Endothelial cell of umbilical vein (primary cell): Measurements from ENCODE around the gene CSNK2A3. TPM values are rescaled to one million over a fixed set of nuclear protein-coding genes. Genes with fewer than 3 reads are reported as not detected.

Experiments used
- BruUV-seq: library from RNA; stranded (reverse); fragments of 400-500 nt; replicated peaks from 2 replicates; lab custom pipeline; 2021; lab: Mats Ljungman, UMichigan
- CTCF ChIA-PET: fragments of 300-600, 350-600 bp; sonication (Branson Sonifier 250); formaldehyde crosslinking; loops from one replicate; lab custom pipeline; 2021; ENCODE audit warnings: antibody characterized with exemption, inconsistent platforms; lab: Charles Lee
- POLR2A ChIA-PET: fragments of 300-600, 350-600 bp; sonication (Branson Sonifier 250); formaldehyde crosslinking; loops from one replicate; lab custom pipeline; 2021; ENCODE audit warnings: antibody characterized with exemption, inconsistent platforms; lab: Charles Lee
- DNase-seq: peaks from one replicate; pipeline ENCODE4 v3.0.0-alpha.2; 2011; ENCODE audit warnings: low read depth, low spot score
- FAIRE-seq: peaks from 2 replicates; lab custom pipeline; 2011; peaks lifted over from hg19 to GRCh38; lab: Jason Lieb, UNC
- H2AFZ ChIP-seq: 2 replicates; pipeline ENCODE4 v1.6.0; 2012; ENCODE audit warnings: low read depth, low read length, control low read depth, inconsistent platforms
- H3K27ac ChIP-seq: 2 replicates; pipeline ENCODE4 v1.5.1; 2011; ENCODE audit warnings: low read depth, mild to moderate bottlenecking, control low read depth, low read length, moderate library complexity; ENCODE audit not compliant: insufficient read depth
- H3K27me3 ChIP-seq, 2 experiments: 2 replicates each; pipeline versions ENCODE4 v1.6.0 to v1.6.1; 2011; ENCODE audit warnings: low read length in 2 of 2, mixed read lengths in 1 of 2; ENCODE audit not compliant: control insufficient read depth in 2 of 2, insufficient read depth in 2 of 2
- H3K36me3 ChIP-seq, 2 experiments: 2 replicates in 1 of 2; 3 replicates in 1 of 2; pipeline ENCODE4 v1.5.1; 2011; ENCODE audit warnings: low read length in 2 of 2, mild to moderate bottlenecking in 1 of 2, moderate library complexity in 1 of 2; ENCODE audit not compliant: control insufficient read depth in 2 of 2, insufficient read depth in 2 of 2; ENCODE audit errors: extremely low read depth in 1 of 2
- H3K4me1 ChIP-seq: 3 replicates; pipeline ENCODE4 v1.5.1; 2011; ENCODE audit warnings: mild to moderate bottlenecking, low read length; ENCODE audit not compliant: control insufficient read depth, insufficient read depth; ENCODE audit errors: extremely low read depth
- H3K4me2 ChIP-seq: 2 replicates; pipeline ENCODE4 v1.6.1; 2011; ENCODE audit warnings: low read length, control low read depth, mixed read lengths; ENCODE audit not compliant: insufficient read depth
- H3K4me3 ChIP-seq, 3 experiments: fragments of 200-600 bp in 1 of 3; sonication (generic), shearing (Covaris generic) in 1 of 3; replicated peaks in 1 of 3; 2 replicates each; pipeline ENCODE4 v1.5.1; 2011 to 2016; ENCODE audit warnings: control low read depth in 3 of 3, low read length in 3 of 3, mild to moderate bottlenecking in 2 of 3, inconsistent platforms in 1 of 3, low read depth in 1 of 3, moderate library complexity in 1 of 3; ENCODE audit not compliant: insufficient read depth in 1 of 3
- H3K79me2 ChIP-seq: 2 replicates; pipeline ENCODE4 v1.6.0; 2012; ENCODE audit warnings: low read length, inconsistent platforms; ENCODE audit not compliant: control insufficient read depth, insufficient read depth
- H3K9ac ChIP-seq: replicated peaks from 2 replicates; pipeline ENCODE3; 2011; ENCODE audit warnings: low read length, control low read depth; ENCODE audit not compliant: insufficient read depth; ENCODE audit errors: extremely low read depth
- H3K9me1 ChIP-seq: replicated peaks from 3 replicates; pipeline ENCODE4 v1.6.0; 2011; ENCODE audit warnings: mild to moderate bottlenecking, low read length; ENCODE audit not compliant: control insufficient read depth, insufficient read depth; ENCODE audit errors: extremely low read depth
- H3K9me3 ChIP-seq: replicated peaks from 2 replicates; pipeline ENCODE4 v1.5.1; 2012; ENCODE audit warnings: low read length, inconsistent platforms; ENCODE audit not compliant: control insufficient read depth, insufficient read depth
- H4K20me1 ChIP-seq: replicated peaks from 2 replicates; pipeline ENCODE3; 2011; ENCODE audit warnings: mild to moderate bottlenecking, low read length; ENCODE audit not compliant: control insufficient read depth, insufficient read depth; ENCODE audit errors: extremely low read depth
- CTCF ChIP-seq, 2 donors: IDR thresholded peaks; 1 replicate in 1 of 2; 2 replicates in 1 of 2; pipeline ENCODE4 v1.5.1; 2011; ENCODE audit warnings: low read length in 2 of 2, mild to moderate bottlenecking in 2 of 2, moderate library complexity in 2 of 2, control low read depth in 1 of 2, inconsistent platforms in 1 of 2, low read depth in 1 of 2; ENCODE audit not compliant: insufficient read depth in 1 of 2; ENCODE audit errors: extremely low read depth in 1 of 2
- EZH2 ChIP-seq: IDR thresholded peaks from 2 replicates; pipeline ENCODE4 v1.6.1; 2012; ENCODE audit warnings: borderline replicate concordance, low read depth, mild to moderate bottlenecking, moderate library complexity, low read length, inconsistent platforms; ENCODE audit not compliant: severe bottlenecking
- FOS ChIP-seq: IDR thresholded peaks from 2 replicates; pipeline ENCODE4 v1.6.1; 2011; ENCODE audit warnings: mild to moderate bottlenecking, low read length, moderate library complexity, borderline replicate concordance; ENCODE audit not compliant: insufficient read depth
- GATA2 ChIP-seq: IDR thresholded peaks from 2 replicates; pipeline ENCODE4 v1.7.0; 2011; ENCODE audit warnings: low read depth, mild to moderate bottlenecking, moderate library complexity, mixed read lengths, low read length; ENCODE audit not compliant: insufficient read length, insufficient read depth
- JUN ChIP-seq: IDR thresholded peaks from 2 replicates; pipeline ENCODE4 v1.6.1; 2011; ENCODE audit warnings: borderline replicate concordance, low read depth; ENCODE audit not compliant: insufficient read length, insufficient read depth
- MAX ChIP-seq: IDR thresholded peaks from 2 replicates; pipeline ENCODE4 v1.6.1; 2011; ENCODE audit not compliant: insufficient read depth, insufficient read length
- MYC ChIP-seq: IDR thresholded peaks from one replicate; pipeline ENCODE4 v1.6.1; 2011; ENCODE audit warnings: mild to moderate bottlenecking, low read depth, low read length
- POLR2A ChIP-seq: IDR thresholded peaks from 2 replicates; pipeline ENCODE4 v1.6.1; 2012; ENCODE audit warnings: low read depth, mild to moderate bottlenecking, control low read depth, low read length
- POLR2AphosphoS5 ChIP-seq: IDR thresholded peaks from 2 replicates; pipeline ENCODE4 v1.6.1; 2012; ENCODE audit warnings: low read depth, mild to moderate bottlenecking, control low read depth, low read length, moderate library complexity; ENCODE audit not compliant: insufficient read depth
- dilution Hi-C: fragments of 300-500 bp; cut with MboI; formaldehyde crosslinking; loops from one replicate; pipeline ENCODE4 v1.15.0; 2019; ENCODE audit warnings: low sequenced_read_pairs; ENCODE audit not compliant: extremely low pct_ligation_motif_present
- intact Hi-C: fragments of 100-400 bp; cut with micrococcal nuclease; formaldehyde crosslinking; loops from one replicate; pipeline ENCODE4 v1.10.0; 2022
- polyA plus RNA-seq, 4 experiments: library from polyadenylated mRNA; depleted of rRNA in 3 of 4; stranded (reverse) in 3 of 4; unstranded in 1 of 4; fragments of >200 nt; gene quantifications; 2 replicates each; pipeline versions ENCODE4 v1.2.1 to v1.2.3, GENCODE V29; 2011 to 2012; ENCODE audit warnings: missing spikeins in 1 of 4
- total RNA-seq: library from RNA; stranded (reverse); gene quantifications from 2 replicates; pipeline ENCODE4 v1.2.3, GENCODE V29; 2021

The CSNK2A3 gene
- total and polyA plus RNA-seq, 2 donors (not counting 3 experiments of a cell fraction or from before 2014, with no cell fraction given), result 0.41 TPM; not detected in 1

DNA sequence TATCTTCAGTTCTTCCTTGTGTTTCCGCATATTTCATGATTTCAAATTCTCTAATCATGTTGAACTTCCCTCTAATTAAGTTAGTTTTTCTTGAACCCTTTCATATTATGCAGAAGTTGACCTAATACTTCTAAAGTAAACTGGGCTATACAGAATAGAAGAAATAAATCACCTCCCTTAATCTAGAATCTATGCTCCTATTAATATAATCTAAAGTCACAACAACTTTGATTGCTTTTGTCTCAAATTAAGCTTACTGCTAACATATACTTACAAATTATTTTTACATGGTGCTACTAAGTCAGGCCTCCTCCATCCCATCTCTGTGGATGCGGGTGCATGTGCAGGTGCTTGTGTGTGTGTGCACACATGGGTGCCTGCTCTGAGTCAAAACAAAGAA is 27.3 kb upstream of the CSNK2A3 start:
- H3K4me1 ChIP-seq, result no peaks in the 10 kb centered on the region
- DNase-seq, result no peak
- no peaks in the 10 kb centered on the region for H3K9me3 ChIP-seq
- no peak overlapping the region for H3K9ac ChIP-seq
- no peaks in the 10 kb centered on the region for H4K20me1 ChIP-seq
- ChIA-PET CTCF (interaction anchor here (1.1 kb wide), 1 partner anchor 9 kb away, joined by 3 read pairs; no protein-coding TSS in a partner anchor), POLR2A (no interaction called here)
- FAIRE-seq, result no peak
- no peaks in the 10 kb centered on the region for H3K9me1 ChIP-seq
- intact Hi-C loops, result no loop called here
- TF ChIP-seq POLR2A (no peak), JUN (no peak), EZH2 (no peak), CTCF (IDR thresholded peaks at IDR 0.05; ENCODE audit: extremely low read depth in 1 of 2, insufficient read depth in 1 of 2, low read depth in 1 of 2, low read length in 2 of 2) (no peak)
- no peaks in the 10 kb centered on the region for H3K27me3 ChIP-seq
- H3K4me2 ChIP-seq, result no peak overlapping the region
- dilution Hi-C loops, result no loop called here
- H3K27ac ChIP-seq, result no peak overlapping the region
- H3K36me3 ChIP-seq, result no peaks in the 10 kb centered on the region
- no peak overlapping the region for H3K4me3 ChIP-seq
- H3K79me2 ChIP-seq, result no peaks in the 10 kb centered on the region
- no peak overlapping the region for H2AFZ ChIP-seq
- no TSS peak for BruUV-seq

DNA sequence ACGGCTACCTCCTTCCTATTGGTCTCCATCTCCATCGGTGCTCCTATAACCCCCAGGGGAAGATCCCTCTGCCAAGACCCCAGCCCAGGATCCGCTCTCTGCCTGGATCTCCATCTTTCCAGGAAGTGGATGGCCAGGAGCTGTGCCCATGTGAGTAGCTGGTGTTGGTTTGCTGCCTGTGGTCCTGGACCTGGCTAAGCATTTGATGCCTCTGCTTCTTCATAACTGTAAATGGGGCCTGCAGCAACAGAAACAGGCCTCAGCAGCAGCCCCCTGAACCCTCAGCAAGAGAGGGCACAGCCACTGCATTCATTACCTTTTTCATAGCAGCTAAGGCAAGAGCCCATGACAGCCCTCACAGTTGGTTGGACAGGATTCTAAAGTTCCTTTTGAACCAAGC is 26.6 kb upstream of the CSNK2A3 start:
- no peak overlapping the region for H3K27ac ChIP-seq
- no peak overlapping the region for H3K4me3 ChIP-seq
- no peaks in the 10 kb centered on the region for H4K20me1 ChIP-seq
- ChIA-PET POLR2A (no interaction called here), CTCF (interaction anchor here (0.7 to 1.1 kb wide), 3 partner anchors 8 to 84 kb away, joined by 3 read pairs; no protein-coding TSS in a partner anchor)
- H3K9ac ChIP-seq, result no peak overlapping the region
- FAIRE-seq, result no peak
- H3K27me3 ChIP-seq, result no peaks in the 10 kb centered on the region
- H3K4me1 ChIP-seq, result no peaks in the 10 kb centered on the region
- no TSS peak for BruUV-seq
- H2AFZ ChIP-seq, result no peak overlapping the region
- H3K79me2 ChIP-seq, result no peaks in the 10 kb centered on the region
- no peak overlapping the region for H3K4me2 ChIP-seq
- H3K36me3 ChIP-seq, result no peaks in the 10 kb centered on the region
- TF ChIP-seq POLR2A, result no peak
- no peak for TF ChIP-seq POLR2AphosphoS5
- TF ChIP-seq CTCF (IDR thresholded peaks at IDR 0.05; ENCODE audit: extremely low read depth in 1 of 2, insufficient read depth in 1 of 2, low read depth in 1 of 2, low read length in 2 of 2), result no peak
- no peak for TF ChIP-seq GATA2
- no peak for TF ChIP-seq FOS
- TF ChIP-seq EZH2, result no peak
- TF ChIP-seq MYC, result no peak
- TF ChIP-seq MAX, result no peak
- TF ChIP-seq JUN, result no peak
- H3K9me3 ChIP-seq, result no peaks in the 10 kb centered on the region
- no peaks in the 10 kb centered on the region for H3K9me1 ChIP-seq
- no peak for DNase-seq
- dilution Hi-C loops (no loop called here), intact Hi-C loops (no loop called here)
